Neural cell (in vitro differentiated cells): ENCODE results near the gene SLC2A5. TPM values are rescaled to one million over a fixed set of nuclear protein-coding genes. Genes with fewer than 3 reads are reported as not detected.

Experiments
- H2AFZ ChIP-seq: fragments of 200-600, 300-800 bp; sonication (generic), shearing (Covaris generic); 2 replicates; pipeline ENCODE4 v1.6.0; 2014; ENCODE audit warnings: low read depth, mild to moderate bottlenecking, antibody characterized with exemption, low read length, moderate library complexity
- H3F3A ChIP-seq: fragments of 200-600 bp; shearing (Covaris generic); 2 replicates; pipeline ENCODE4 v1.6.1; 2016; ENCODE audit warnings: mild to moderate bottlenecking, moderate library complexity, mixed read lengths, antibody characterized with exemption, low read length; ENCODE audit not compliant: insufficient read depth, poor library complexity, severe bottlenecking
- H3K27ac ChIP-seq: fragments of 200-600, 300-800 bp; sonication (generic), shearing (Covaris generic); 2 replicates; pipeline ENCODE4 v1.5.1; 2014; ENCODE audit warnings: mild to moderate bottlenecking, low read length, moderate library complexity
- H3K27me3 ChIP-seq: fragments of 300-800, 200-600 bp; sonication (generic), shearing (Covaris generic); 2 replicates; pipeline ENCODE4 v1.6.0; 2014; ENCODE audit warnings: mild to moderate bottlenecking, low read depth, low read length, moderate library complexity; ENCODE audit not compliant: insufficient read depth
- H3K36me3 ChIP-seq: fragments of 300-800, 200-600 bp; sonication (generic), shearing (Covaris generic); 2 replicates; pipeline ENCODE4 v1.5.1; 2014; ENCODE audit warnings: mild to moderate bottlenecking, antibody characterized with exemption, low read length, moderate library complexity; ENCODE audit not compliant: insufficient read depth
- H3K4me2 ChIP-seq: fragments of 300-800, 200-600 bp; sonication (generic), shearing (Covaris generic); 2 replicates; pipeline ENCODE4 v1.6.0; 2014; ENCODE audit warnings: mild to moderate bottlenecking, low read length
- H3K4me3 ChIP-seq: fragments of 300-800, 200-600 bp; sonication (generic), shearing (Covaris generic); 2 replicates; pipeline ENCODE4 v1.5.1; 2014; ENCODE audit warnings: mild to moderate bottlenecking, low read length, moderate library complexity
- H3K79me2 ChIP-seq: fragments of 200-600 bp; shearing (Covaris generic); replicated peaks from 2 replicates; pipeline ENCODE4 v1.6.0; 2014; ENCODE audit warnings: mild to moderate bottlenecking, low read length, moderate library complexity; ENCODE audit not compliant: insufficient read depth
- H3K9ac ChIP-seq: fragments of 300-800, 200-600 bp; sonication (generic), shearing (Covaris generic); 2 replicates; pipeline ENCODE4 v1.6.1; 2016; ENCODE audit warnings: mild to moderate bottlenecking, low read length, mixed read lengths
- H3K9me2 ChIP-seq: fragments of 200-600 bp; shearing (Covaris generic); 2 replicates; pipeline ENCODE4 v1.6.1; 2016; ENCODE audit warnings: mild to moderate bottlenecking, low read length, mixed read lengths; ENCODE audit not compliant: insufficient read depth
- H3K9me3 ChIP-seq: fragments of 200-600, 300-800 bp; sonication (generic), shearing (Covaris generic); 2 replicates; pipeline ENCODE4 v1.6.1; 2016; ENCODE audit warnings: mild to moderate bottlenecking, mixed run types, low read length, moderate library complexity, mixed read lengths
- H4K20me1 ChIP-seq: fragments of 200-600 bp; shearing (Covaris generic); 2 replicates; pipeline ENCODE4 v1.6.1; 2016; ENCODE audit warnings: mild to moderate bottlenecking, mixed run types; ENCODE audit not compliant: insufficient read depth
- CTCF ChIP-seq: fragments of 450-650 bp; IDR thresholded peaks from 2 replicates; pipeline ENCODE4 v1.5.1; 2014; ENCODE audit warnings: antibody characterized with exemption, mild to moderate bottlenecking, moderate library complexity; ENCODE audit not compliant: poor library complexity, severe bottlenecking
- EP300 ChIP-seq: fragments of 450-650 bp; conservative IDR thresholded peaks from 2 replicates; pipeline ENCODE4 v1.6.1; 2014; ENCODE audit warnings: antibody characterized with exemption, mild to moderate bottlenecking, moderate library complexity; ENCODE audit not compliant: poor library complexity, severe bottlenecking
- EZH2 ChIP-seq: fragments of 200-600, 300-800 bp; shearing (Covaris generic), sonication (generic); IDR thresholded peaks from 2 replicates; pipeline ENCODE4 v1.6.1; 2014; ENCODE audit warnings: antibody characterized with exemption, low read length, borderline replicate concordance, mild to moderate bottlenecking; ENCODE audit not compliant: insufficient read depth, poor library complexity, severe bottlenecking
- MXI1 ChIP-seq: fragments of 450-650 bp; conservative IDR thresholded peaks from 2 replicates; pipeline ENCODE4 v1.6.1; 2014; ENCODE audit warnings: antibody characterized with exemption, mild to moderate bottlenecking; ENCODE audit not compliant: poor library complexity, severe bottlenecking
- POLR2AphosphoS5 ChIP-seq: IDR thresholded peaks from 2 replicates; pipeline ENCODE4 v1.6.1; 2012
- RAD21 ChIP-seq: fragments of 450-650 bp; conservative IDR thresholded peaks from 2 replicates; pipeline ENCODE4 v1.6.1; 2014; ENCODE audit warnings: antibody characterized with exemption, mild to moderate bottlenecking, moderate library complexity
- REST ChIP-seq: IDR thresholded peaks from 2 replicates; pipeline ENCODE4 v1.6.1; 2012; ENCODE audit warnings: borderline replicate concordance
- SMC3 ChIP-seq: fragments of 450-650 bp; conservative IDR thresholded peaks from 2 replicates; pipeline ENCODE4 v1.6.1; 2014; ENCODE audit warnings: antibody characterized with exemption, mild to moderate bottlenecking, moderate library complexity; ENCODE audit not compliant: poor library complexity
- TAF1 ChIP-seq: IDR thresholded peaks from 2 replicates; pipeline ENCODE4 v1.6.1; 2012; ENCODE audit warnings: low read depth
- polyA plus RNA-seq: library from polyadenylated mRNA; depleted of rRNA; stranded (reverse); fragments of >200 nt; gene quantifications from 2 replicates; pipeline ENCODE4 v1.2.3, GENCODE V29; 2014

SLC2A5 gene
- polyA plus RNA-seq, 1 donor from 2014 or later: not detected

- Histone ChIP-seq H3K4me3 (no peak overlapping the region), H3K9me3 (no peaks in the 10 kb centered on the region), H3K4me2 (no peak overlapping the region), H3K9ac (no peak overlapping the region), H3K27ac (no peak overlapping the region), H4K20me1 (no peaks in the 10 kb centered on the region), H3K36me3 (no peaks in the 10 kb centered on the region), H3F3A (no peaks in the 10 kb centered on the region), H3K9me2 (no peaks in the 10 kb centered on the region), H3K27me3 (no peaks in the 10 kb centered on the region), H3K79me2 (no peaks in the 10 kb centered on the region), H2AFZ (no peak overlapping the region)
- no peak for TF ChIP-seq RAD21
- no peak for TF ChIP-seq EP300
- no peak for TF ChIP-seq CTCF
- TF ChIP-seq MXI1: no peak
Measured at GRCh38 chr1:9066945-9067807, 2.3 kb downstream of the SLC2A5 start.

- Histone ChIP-seq H3K9me3 (no peaks in the 10 kb centered on the region), H3F3A (no peaks in the 10 kb centered on the region), H4K20me1 (no peaks in the 10 kb centered on the region), H3K4me3 (no peak overlapping the region), H3K79me2 (no peaks in the 10 kb centered on the region), H3K9me2 (no peaks in the 10 kb centered on the region), H3K9ac (no peak overlapping the region), H3K36me3 (no peaks in the 10 kb centered on the region), H3K4me2 (no peak overlapping the region), H2AFZ (no peak overlapping the region), H3K27me3 (no peaks in the 10 kb centered on the region), H3K27ac (no peak overlapping the region)
- TF ChIP-seq POLR2AphosphoS5 (no peak), MXI1 (no peak), REST (no peak), SMC3 (no peak), TAF1 (no peak), EP300 (no peak), CTCF (no peak), RAD21 (no peak), EZH2 (no peak)
Measured at GRCh38 chr1:9065213-9065751, 4.2 kb downstream of the SLC2A5 start.
